HG02798 (cell line): ENCODE data around the gene EFR3B.
A peak's percentile ranks its signal among the peaks of the same experiment; 100 is the strongest.
"Not testable (repeated sequence)": the region's sequence is repeated elsewhere in the genome, so short reads cannot be mapped to it uniquely, and the experiment has no call there.

Experiments
- ATAC-seq: cut with Tn5 transposase; IDR thresholded peaks from one replicate; pipeline ENCODE4 v1.9.1; 2021; ENCODE audit warnings: mild to moderate bottlenecking; ENCODE audit not compliant: unreplicated experiment, poor library complexity

The EFR3B gene, protein sequence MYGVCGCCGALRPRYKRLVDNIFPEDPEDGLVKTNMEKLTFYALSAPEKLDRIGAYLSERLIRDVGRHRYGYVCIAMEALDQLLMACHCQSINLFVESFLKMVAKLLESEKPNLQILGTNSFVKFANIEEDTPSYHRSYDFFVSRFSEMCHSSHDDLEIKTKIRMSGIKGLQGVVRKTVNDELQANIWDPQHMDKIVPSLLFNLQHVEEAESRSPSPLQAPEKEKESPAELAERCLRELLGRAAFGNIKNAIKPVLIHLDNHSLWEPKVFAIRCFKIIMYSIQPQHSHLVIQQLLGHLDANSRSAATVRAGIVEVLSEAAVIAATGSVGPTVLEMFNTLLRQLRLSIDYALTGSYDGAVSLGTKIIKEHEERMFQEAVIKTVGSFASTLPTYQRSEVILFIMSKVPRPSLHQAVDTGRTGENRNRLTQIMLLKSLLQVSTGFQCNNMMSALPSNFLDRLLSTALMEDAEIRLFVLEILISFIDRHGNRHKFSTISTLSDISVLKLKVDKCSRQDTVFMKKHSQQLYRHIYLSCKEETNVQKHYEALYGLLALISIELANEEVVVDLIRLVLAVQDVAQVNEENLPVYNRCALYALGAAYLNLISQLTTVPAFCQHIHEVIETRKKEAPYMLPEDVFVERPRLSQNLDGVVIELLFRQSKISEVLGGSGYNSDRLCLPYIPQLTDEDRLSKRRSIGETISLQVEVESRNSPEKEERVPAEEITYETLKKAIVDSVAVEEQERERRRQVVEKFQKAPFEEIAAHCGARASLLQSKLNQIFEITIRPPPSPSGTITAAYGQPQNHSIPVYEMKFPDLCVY

DNA sequence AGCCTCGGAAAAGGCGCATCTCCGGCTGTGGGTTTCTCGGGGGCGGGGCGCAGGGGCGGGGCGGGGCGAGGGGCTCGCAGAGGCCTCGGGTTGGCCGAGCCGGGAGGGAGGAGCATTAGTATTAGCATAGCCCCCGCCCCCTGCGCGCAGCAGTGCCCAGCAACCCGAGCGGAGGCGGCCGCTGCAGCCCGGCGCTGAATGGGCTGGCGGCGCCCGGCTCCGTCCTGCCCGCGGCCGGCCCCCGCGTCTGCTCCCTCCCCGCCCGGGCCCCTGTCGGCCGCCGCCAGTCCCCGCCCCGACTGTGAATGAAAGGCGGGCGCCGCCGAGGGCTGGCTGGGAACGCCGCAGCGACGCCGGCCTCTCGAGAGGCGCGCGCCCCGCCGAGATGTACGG, at the start of gene EFR3B:
Gene EFR3B, plus strand, starts transcription at position 149 of the 393 bp plus-strand sequence. Its CDS starts 237 bp downstream, at position 386.
- ATAC-seq: peak; percentile 97

DNA sequence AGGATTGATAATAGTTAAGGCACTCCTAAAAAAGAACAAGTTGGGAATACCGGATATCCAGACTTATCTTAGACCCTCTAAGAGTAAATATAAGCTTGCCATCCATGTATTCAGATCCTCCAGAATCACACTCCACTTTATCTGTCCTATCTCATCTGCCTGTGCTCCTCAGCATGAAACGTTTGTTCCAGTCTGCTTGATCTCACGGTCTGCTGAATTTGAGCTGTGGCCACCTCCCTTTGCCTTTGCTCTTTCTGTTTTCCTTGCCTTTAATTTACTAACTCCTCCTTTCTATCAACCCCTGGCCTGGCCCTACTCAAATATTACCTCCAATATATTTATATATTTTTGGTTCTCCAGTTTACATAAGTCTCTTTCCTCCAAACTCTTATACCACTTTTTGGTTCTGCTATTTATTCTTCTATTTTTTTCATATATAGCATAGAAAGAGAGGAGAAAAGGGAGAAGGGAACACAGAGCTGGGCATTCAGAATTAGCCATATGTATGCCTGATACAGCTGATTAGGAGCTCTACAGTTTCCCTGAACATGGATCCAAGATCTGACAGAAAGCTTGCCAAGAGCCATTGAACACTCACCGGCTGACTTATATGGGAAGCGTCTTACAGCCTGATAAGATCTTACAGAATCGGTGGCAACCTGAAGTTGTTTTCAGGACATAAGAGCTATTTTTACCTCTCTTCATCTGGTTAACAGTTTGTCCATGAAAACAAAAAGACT, 48.3 kb upstream of the EFR3B start:
- no peak for ATAC-seq

DNA sequence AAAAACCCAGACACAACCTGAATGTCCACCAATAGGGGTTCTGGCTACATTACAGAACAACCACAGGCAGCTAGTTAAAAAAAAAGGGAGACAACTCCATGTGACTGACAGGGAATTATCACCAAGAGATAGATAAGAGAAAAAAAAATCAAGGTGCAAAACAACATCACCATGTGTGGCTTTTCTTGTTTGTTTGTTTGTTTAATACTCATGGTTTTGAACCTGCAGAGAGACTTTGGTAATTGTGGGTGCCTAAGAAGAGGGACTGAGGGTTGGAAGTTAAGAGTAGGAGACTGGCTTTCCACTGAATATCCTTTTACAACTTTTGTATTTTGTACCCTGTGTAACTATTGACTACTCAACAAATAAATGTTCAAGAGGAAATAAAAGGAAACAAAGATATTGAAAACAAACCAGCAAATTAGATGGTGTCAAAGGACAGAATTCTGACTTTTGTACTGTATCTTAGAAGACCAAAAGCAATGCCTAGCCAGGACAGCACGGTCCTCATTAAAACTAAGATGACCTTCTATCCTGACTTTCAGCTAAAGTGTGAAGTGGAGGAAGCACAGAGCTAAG, 47.6 kb upstream of the EFR3B start:
- no peak for ATAC-seq

DNA sequence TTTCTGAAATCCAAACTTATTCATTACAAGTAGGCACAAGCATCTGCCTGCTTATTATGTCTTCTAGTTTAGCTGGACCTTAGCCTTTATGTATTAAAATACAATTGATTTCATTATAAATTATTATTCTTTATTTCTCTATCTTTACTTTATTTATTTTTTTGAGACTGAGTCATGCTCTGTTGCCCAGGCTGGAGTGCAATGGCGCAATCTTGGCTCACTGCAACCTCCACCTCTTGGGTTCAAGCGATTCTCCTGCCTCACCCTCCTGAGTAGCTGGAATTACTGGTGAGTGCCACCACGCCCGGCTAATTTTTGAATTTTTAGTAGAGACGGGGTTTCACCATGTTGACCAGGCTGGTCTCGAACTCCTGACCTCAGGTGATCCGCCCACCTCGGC, 42.8 kb upstream of the EFR3B start:
- not testable (repeated sequence) for ATAC-seq

DNA sequence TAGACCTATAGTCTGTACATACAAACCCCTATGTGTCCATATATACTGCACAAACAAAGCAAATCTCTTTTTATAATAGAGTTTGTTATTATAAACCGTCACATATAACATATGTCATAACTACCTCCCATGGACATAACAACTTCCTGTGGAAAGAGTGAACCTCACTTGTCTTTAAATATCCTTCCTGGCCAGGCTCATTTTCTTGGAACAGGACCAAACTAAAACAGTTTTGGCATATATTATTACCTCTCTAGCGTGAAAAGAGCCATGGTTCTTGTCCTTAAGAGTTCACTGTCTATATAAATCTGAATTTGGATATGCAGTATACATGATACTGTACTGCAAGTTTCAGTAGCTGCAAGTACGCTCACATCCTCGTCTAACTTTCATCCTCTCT, 41.8 kb upstream of the EFR3B start:
- ATAC-seq: no peak

DNA sequence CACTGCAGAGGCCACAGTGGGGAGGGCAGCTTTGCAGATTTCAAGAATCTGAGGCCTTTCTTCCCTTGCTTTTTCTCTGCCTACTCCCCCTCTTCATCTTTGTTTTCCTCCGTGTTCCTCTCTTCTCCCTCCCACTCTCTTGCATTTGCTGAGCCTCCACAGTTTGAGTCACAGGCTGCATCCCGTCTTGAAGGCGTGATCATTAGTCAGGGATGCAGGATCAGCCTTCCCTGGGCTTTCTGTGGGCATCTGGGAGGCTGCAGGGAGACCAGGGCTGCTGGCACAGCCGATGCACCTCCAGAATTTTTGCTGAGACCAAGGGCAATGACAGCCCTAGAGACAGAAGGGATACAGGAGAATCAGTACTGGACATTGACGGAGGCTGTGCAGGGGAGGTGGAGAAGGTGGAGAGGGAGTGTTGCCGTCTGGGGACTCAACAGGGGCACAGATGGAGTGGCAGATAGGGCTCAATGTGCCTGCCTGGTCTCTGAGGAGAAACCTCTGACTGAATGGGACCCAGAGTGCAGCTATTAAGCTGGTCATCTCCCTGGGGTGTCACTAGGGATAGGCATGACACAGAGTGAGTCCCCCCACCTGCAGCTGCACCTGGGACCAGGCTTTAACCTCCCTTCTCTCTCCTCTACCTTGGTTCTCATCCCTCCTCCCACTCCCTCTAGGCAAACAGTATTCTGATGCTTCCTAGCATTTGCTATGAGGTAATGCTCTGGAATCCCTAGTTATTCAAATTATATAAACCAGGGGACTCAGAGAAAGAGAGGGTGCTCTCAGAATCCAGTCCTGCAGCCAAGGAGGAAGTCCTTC, 41.2 kb upstream of the EFR3B start:
- ATAC-seq: no peak

DNA sequence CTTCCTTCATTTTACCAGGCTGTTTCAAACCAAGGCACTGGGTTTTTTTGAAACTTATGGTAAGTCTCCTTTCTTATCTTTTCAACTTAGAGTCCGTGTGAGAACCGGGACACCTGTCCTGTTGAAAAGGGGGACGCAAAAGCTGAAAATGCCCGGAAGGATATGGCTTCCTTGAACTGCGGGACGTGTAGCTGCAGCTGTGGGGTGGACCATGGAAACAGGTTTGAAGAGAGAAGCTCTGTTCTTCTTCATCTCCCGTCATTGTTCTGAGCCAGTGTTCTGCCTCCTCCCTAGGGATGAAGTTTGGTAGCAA, 40.6 kb upstream of the EFR3B start:
- no peak for ATAC-seq

DNA sequence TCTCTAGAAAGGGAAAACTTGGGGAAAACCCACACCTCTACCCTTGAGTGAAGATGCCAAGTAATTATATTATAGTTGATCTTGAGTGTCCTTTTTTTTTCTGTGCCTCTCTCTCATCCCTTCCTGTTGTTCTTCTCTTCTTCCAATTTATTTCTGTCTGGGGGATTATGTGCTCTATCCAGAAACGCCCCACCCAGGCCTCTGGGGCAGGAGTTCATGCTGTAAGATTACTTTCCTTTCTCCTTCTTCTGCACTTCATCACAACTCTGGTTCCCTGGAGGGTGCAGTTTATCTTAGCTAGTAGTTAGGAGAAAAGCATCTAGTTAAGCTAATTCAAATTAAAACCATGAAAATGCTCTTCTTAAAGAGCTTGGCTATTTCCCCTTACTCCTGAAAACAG, 39.8 kb upstream of the EFR3B start:
- ATAC-seq: no peak

DNA sequence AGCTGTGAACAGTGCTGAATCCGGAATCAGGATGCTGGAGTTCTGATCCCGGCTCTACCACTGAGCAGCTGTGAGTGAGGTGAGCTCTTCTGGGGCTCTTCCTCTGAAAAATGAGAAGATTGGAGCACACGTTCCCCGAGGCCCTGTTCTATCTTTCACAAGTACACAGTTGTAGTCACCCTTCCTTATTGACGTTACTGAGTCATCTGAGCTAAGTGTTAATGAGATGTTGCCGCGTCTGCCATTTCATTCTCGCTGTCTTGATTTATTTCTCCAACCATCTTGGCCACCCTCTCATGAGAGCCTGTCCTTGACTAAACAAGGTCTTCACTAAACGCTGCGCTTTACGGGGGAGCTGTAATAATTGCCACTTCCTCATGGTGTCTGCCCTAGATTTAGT, 31.9 kb upstream of the EFR3B start:
- no peak for ATAC-seq

DNA sequence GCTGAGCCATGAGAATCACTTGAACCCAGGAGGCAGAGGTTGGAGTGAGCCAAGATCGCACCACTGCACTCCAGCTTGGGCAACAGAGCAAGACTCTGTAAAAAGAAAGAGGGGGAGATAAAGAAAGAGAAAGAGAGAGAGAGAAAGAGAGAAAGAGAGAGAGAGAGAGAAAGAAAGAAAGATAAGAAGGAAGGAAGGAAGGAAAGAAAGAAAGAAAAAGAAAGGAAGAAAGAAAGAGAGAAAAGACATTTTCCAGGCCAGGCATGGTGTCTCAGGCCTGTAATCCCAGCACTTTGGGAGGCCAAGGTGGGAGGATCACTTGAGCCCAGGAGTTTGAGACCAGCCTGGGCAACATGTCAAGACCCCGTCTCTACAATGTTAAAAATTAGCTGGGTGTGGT, 30.5 kb upstream of the EFR3B start:
- not testable (repeated sequence) for ATAC-seq

DNA sequence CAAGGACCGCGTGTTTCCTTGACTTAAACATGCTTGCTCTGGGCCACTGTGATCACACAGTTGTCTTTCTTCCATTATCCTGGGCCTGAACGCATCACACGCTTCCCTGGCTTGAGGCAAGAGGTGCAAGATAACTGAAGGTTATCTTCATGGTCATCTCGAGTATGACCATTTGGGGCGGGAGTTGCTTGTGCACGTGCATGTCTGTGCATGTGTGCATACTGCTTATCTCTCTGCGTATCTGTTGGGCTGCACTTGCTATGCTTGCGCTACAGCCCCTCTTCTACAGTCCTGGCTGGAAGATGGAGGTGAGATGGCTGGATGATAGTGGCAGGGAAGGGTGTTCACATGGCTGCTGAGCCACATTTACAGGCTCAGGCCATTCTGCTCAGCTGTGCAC, 27.2 kb upstream of the EFR3B start:
- ATAC-seq: no peak

DNA sequence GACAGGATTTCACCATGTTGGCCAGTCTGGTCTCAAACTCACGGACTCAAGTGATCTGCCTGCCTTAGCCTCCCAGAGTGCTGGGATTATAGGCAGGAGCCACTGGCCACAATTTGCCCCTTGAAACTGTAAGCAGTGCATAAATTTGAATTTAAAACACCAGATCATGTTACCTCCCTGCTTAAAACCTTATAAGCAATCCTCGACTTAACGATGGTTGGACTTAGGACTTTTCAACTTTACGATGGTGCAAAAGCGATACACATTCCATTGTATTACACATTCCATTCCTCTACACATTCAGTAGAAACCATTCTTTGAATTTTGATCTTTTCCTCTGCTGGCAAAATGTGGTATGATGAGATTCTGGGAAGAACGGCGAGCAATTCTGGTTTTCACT, 23.2 kb upstream of the EFR3B start:
- ATAC-seq: no peak

DNA sequence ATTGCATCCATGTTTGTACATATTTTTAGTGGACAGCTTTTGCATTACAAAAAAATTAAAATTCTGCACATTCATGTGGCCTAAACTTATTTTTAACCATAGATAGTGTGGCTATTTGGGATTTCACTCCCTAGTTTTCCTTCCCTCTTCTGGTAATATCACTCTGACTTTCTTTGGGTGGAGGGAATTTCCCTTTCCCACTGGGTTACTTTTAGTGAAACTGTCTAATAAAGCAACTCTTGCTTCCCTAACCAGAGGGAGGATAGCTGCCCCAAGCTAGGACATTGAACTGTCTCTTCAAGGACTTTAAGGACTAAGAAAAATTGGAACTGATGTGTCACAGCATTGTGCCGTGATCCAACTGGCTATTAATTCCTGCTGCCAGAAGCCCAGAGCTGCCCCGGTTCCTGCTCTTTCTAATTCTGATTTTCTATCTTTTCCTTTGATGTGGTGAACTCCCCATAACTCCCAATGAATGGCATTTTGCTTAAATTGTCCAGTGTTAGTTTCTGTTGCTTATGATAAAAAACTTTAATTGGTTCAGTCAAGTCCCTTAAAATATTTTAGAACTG, 20.0 kb upstream of the EFR3B start:
- no peak for ATAC-seq

DNA sequence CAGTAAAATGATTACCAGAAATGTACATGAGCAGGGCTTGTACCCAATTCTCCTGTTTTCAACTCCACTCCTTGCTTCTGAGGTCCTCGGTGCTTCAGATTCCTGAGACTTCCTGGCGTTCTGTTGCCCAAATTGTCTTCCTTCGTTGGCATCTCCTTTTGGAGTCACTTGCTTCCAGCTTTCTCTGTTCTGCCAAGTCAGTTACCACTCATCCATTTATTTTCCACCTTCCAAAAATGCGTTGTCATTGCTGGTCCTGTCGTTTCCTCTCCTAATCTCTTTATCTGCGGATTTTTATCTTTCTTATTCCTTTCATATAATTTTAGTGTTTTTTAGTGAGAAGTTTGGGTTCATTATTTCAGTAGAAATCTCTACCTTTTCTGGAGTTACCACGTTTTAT, 18.5 kb upstream of the EFR3B start:
- no peak for ATAC-seq

DNA sequence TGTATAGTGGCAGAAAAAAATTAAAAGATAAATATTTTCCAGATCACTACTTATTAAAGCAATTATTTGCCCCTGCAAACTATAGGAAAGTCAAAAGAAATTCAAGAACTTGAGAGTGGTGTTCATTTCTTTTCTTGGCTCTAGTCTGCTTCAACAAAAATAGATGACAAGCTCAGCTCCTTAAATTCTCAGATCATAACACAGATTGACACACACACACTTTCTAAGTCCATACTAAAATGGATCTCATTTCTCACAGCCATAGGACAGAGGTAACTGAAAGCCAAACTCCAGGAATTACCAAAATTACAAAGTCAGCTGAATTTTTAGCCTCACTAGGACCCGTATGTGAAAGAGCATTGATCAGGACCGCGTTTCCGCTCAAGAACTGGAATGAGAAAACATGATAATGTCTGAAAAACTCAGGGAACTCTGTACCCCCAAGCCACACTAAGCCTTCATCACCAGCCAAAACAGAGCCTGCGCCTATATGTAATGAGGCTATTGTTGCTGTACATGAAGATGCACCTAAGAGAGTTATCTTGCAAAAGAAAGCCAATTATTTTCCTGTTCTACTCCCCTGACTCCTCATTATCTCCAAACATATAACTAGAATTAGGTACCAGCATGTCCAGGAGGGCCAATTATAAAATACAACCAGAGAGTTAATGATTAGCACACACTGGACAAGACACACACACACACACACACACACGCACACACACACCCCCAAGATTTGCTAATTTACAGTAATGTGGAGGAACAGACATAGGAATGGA, 16.5 kb upstream of the EFR3B start:
- ATAC-seq: no peak

DNA sequence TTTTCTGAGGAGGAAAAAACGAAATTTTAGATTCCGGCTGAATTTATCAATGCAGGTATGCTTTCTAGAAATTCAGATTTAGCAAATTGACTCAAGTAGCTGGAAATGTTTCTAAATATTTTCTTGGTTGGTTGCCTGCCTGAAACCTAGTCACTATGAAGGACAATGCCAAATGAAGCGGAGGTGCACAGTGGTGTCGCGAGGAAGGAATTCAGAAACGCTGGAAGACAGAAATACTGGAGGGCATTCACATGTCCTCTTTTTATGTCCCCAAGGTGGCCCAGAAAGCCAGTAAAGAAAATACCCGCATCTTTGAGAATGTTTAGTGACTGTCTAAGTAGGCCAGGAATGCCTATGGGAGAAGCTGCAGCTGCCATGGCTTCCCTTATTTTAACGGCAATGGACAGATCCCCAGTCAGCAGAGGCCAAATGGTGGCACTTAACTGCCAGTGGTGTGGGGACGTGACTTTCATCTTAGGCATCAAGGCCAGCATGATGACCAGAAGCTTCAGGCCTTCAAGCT, 15.8 kb upstream of the EFR3B start:
- ATAC-seq: no peak

DNA sequence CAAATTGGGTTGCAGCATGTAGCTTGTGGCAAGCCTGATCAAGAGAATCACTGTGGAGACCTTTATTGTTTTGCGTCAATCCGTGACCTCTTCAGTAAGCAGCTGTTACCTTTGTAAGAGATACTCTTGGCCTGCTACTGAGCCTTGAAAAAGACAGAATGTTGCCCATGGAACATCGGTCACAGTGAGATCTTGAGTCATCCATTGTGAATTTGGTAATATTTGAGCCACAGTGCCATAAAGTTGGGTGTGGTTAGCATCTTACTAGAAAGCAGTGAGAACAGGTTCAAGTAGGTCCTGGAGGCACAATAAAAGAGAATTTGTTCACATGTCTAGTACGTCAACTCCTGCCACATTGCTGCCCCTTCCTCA, 12.7 kb upstream of the EFR3B start:
- no peak for ATAC-seq

DNA sequence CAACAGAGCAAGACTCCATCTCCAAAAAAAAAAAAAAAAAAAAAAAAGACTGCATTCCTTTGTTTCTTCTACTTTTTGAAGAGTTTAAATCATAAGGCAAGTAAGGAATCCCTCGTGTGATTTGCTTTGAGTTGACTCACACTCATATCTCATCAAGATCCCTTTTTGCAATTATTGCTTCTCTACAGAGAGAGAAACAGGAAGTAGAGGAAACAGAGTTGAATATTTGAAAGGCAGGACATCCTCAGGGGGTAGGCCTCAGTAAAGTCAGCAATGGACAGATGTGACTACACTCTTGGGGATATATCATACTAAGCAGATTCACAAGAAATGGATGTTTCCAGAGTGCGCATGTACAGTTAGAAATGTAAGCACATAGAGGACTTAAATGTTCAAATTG, 11.2 kb upstream of the EFR3B start:
- ATAC-seq: no peak

DNA sequence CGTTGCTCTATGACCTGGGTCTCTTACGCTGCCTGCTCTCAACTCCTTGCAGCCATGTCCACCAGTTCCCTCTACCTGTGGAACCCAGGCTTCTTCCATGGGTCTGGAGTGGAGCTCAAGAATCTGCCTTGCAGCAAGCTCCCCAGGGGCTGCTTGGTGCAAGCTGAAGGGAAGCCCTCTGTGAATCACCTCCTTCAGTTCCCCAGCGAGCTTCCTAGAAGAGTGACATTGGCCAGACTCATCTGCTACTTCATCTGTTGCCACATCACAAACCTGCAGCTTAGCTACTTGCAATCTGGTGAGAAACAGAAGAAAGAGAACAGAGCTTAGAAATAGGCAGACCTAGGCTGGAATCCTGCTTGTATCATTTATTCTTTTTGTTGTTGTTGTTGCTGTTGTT, 9.8 kb upstream of the EFR3B start:
- ATAC-seq: no peak
